Measurements from ENCODE around the gene CDH8. TPM values are rescaled to one million over a fixed set of nuclear protein-coding genes. Genes with fewer than 3 reads are reported as not detected.

The CDH8 gene
- total and polyA plus RNA-seq, 2 donors (not counting 3 experiments of a cell fraction or from before 2014, with no cell fraction given), result not detected

GRCh38 chr16:61606581-61606980 is 429.7 kb downstream of the CDH8 start:
- no peaks in the 10 kb centered on the region for H3K9me3 ChIP-seq (replicated peaks; ENCODE audit: control insufficient read depth, insufficient read depth, low read length)
- no peaks in the 10 kb centered on the region for H3K27me3 ChIP-seq (ENCODE audit: control insufficient read depth in 2 of 2, insufficient read depth in 2 of 2, low read length in 2 of 2)
- dilution Hi-C loops (cut with MboI; ENCODE audit: extremely low pct_ligation_motif_present, low sequenced_read_pairs), result no loop called here
- H3K4me1 ChIP-seq (ENCODE audit: control insufficient read depth, extremely low read depth, insufficient read depth, low read length), result no peaks in the 10 kb centered on the region
- H2AFZ ChIP-seq (ENCODE audit: low read depth, low read length), result no peak overlapping the region
- ChIA-PET CTCF (no interaction called here), POLR2A (no interaction called here)
- H3K4me3 ChIP-seq (replicated peaks in 1 of 3; ENCODE audit: insufficient read depth in 1 of 3, low read depth in 1 of 3, low read length in 3 of 3), result no peak overlapping the region
- no peak for TF ChIP-seq POLR2A (IDR thresholded peaks at IDR 0.05; ENCODE audit: low read depth, low read length)
- TF ChIP-seq EZH2 (IDR thresholded peaks at IDR 0.05; ENCODE audit: borderline replicate concordance, low read depth, low read length, severe bottlenecking), result no peak
- TF ChIP-seq MYC (IDR thresholded peaks at IDR 0.05; ENCODE audit: low read depth, low read length), result no peak
- TF ChIP-seq FOS (IDR thresholded peaks at IDR 0.05; ENCODE audit: borderline replicate concordance, insufficient read depth, low read length), result no peak
- TF ChIP-seq JUN (IDR thresholded peaks at IDR 0.05; ENCODE audit: borderline replicate concordance, insufficient read depth, insufficient read length, low read depth), result no peak
- no peak for TF ChIP-seq CTCF (IDR thresholded peaks at IDR 0.05; ENCODE audit: extremely low read depth in 1 of 2, insufficient read depth in 1 of 2, low read depth in 1 of 2, low read length in 2 of 2)
- TF ChIP-seq GATA2 (IDR thresholded peaks at IDR 0.05; ENCODE audit: insufficient read depth, insufficient read length, low read depth, low read length), result no peak
- no peak for TF ChIP-seq MAX (IDR thresholded peaks at IDR 0.05; ENCODE audit: insufficient read depth, insufficient read length)
- no peak for TF ChIP-seq POLR2AphosphoS5 (IDR thresholded peaks at IDR 0.05; ENCODE audit: insufficient read depth, low read depth, low read length)
- no peak overlapping the region for H3K9ac ChIP-seq (replicated peaks; ENCODE audit: extremely low read depth, insufficient read depth, low read length)
- H4K20me1 ChIP-seq (replicated peaks; ENCODE audit: control insufficient read depth, extremely low read depth, insufficient read depth, low read length), result no peaks in the 10 kb centered on the region
- H3K79me2 ChIP-seq (ENCODE audit: control insufficient read depth, insufficient read depth, low read length), result no peaks in the 10 kb centered on the region
- BruUV-seq (replicated peaks), result no TSS peak
- no peaks in the 10 kb centered on the region for H3K9me1 ChIP-seq (replicated peaks; ENCODE audit: control insufficient read depth, extremely low read depth, insufficient read depth, low read length)
- no peaks in the 10 kb centered on the region for H3K36me3 ChIP-seq (ENCODE audit: control insufficient read depth in 2 of 2, extremely low read depth in 1 of 2, insufficient read depth in 2 of 2, low read length in 2 of 2)
- no peak overlapping the region for H3K4me2 ChIP-seq (ENCODE audit: insufficient read depth, low read length)
- intact Hi-C loops (cut with micrococcal nuclease), result no loop called here
- FAIRE-seq (no peak), DNase-seq (ENCODE audit: low read depth, low spot score) (no peak)
- no peak overlapping the region for H3K27ac ChIP-seq (ENCODE audit: insufficient read depth, low read depth, low read length)
